Ovary (tissue), 9 donors: ENCODE results near the gene TMCO4. TPM values are rescaled to one million over a fixed set of nuclear protein-coding genes. Genes with fewer than 3 reads are reported as not detected.

Source experiments
- DNase-seq, 5 donors: peaks; one replicate each; pipeline ENCODE4 v3.0.0-alpha.2; 2019 to 2020
- H3K27ac ChIP-seq, 2 donors: fragments of 200-600 bp; one replicate each; pipeline versions ENCODE4 v1.5.1 to v1.8.0; 2019 to 2022
- H3K27me3 ChIP-seq: fragments of 200-600 bp; one replicate; pipeline ENCODE4 v1.8.0; 2022
- H3K36me3 ChIP-seq: fragments of 200-600 bp; sonication (generic); one replicate; pipeline ENCODE4 v1.5.1; 2019
- H3K4me1 ChIP-seq: one replicate; pipeline ENCODE4 v1.8.1; 2013; ENCODE audit warnings: mild to moderate bottlenecking, moderate library complexity; ENCODE audit not compliant: insufficient read depth
- H3K4me3 ChIP-seq: fragments of 200-600 bp; sonication (generic); one replicate; pipeline ENCODE4 v1.5.1; 2017
- H3K9me3 ChIP-seq, 2 donors: fragments of 200-600 bp in 1 of 2; sonication (generic) in 1 of 2; one replicate each; pipeline versions ENCODE4 v1.5.1 to v1.8.1; 2013 to 2019; ENCODE audit warnings: mild to moderate bottlenecking in 1 of 2, moderate library complexity in 1 of 2
- CTCF ChIP-seq, 3 donors: fragments of 450-650 bp in 2 of 3; fragments of 200-600 bp in 1 of 3; IDR thresholded peaks; one replicate each; pipeline versions ENCODE4 v1.5.1 to v1.8.0; 2016 to 2022; ENCODE audit warnings: antibody characterized with exemption in 3 of 3, mild to moderate bottlenecking in 1 of 3
- EP300 ChIP-seq: sonication (generic); formaldehyde crosslinking; IDR thresholded peaks from one replicate; pipeline ENCODE4 v1.6.1; 2017; ENCODE audit warnings: antibody characterized with exemption
- POLR2A ChIP-seq: fragments of 450-650 bp; IDR thresholded peaks from one replicate; pipeline ENCODE4 v1.6.1; 2017; ENCODE audit warnings: antibody characterized with exemption, mild to moderate bottlenecking, moderate library complexity
- WGBS, 3 donors: extraction: QIAGEN DNeasy Blood & Tissue Kit in 1 of 3; methylation state at CpG; one replicate each; pipeline versions ENCODE4 v1.1.5 to v1.1.7; 2013 to 2017; 5-methylcytosine and 5-hydroxymethylcytosine counted together
- intact Hi-C, 4 donors: fragments of 100-400 bp; cut with DNase I; formaldehyde crosslinking; loops; one replicate each; pipeline versions ENCODE4 v1.11.0 to v1.15.1; 2022 to 2023
- polyA plus RNA-seq, 2 donors: library from polyadenylated mRNA; stranded (reverse); fragments of 200-250 nt in 1 of 2; fragments of 350-450 nt in 1 of 2; fragmentation: Illumina TruSeq in 1 of 2; extraction: RNeasy Lipid Tissue Mini Kit (QIAGEN cat#74804) in 1 of 2; gene quantifications; one replicate each; pipeline ENCODE4 v1.2.3, GENCODE V29; 2013 to 2014
- total RNA-seq, 7 donors: library from RNA; depleted of rRNA in 2 of 7; stranded (reverse); fragments of >200 nt in 2 of 7; fragmentation: NEBNext Ultra II Directional in 3 of 7; extraction: Animal tissue kit (Norgen Biotek cat#: 25700) in 3 of 7; gene quantifications; one replicate each; pipeline versions ENCODE4 v1.1.0 to v1.2.4, GENCODE V29; 2016 to 2023
- donor health status: DM: no; HTN: no; CAD: no; lungs with moderate emphysema.
- donor health status: DM: no; HTN: no; CAD: no.
- donor health status: Bipolar disorder and iron deficiency.
- donor health status: DM: yes; HTN: yes; CAD: no.
- donor health status: DM: no; HTN: no; CAD: no.
- donor health status: DM: yes; HTN: yes; CAD: no.

Gene TMCO4
- total and polyA plus RNA-seq, 9 donors = 14.2 to 26.0 (median 21.4) TPM

GRCh38 chr1:19646377-19647319 lies 153.1 kb downstream of the TMCO4 start:
- H3K27me3 ChIP-seq = no peaks in the 10 kb centered on the region
- TF ChIP-seq EP300 (no peak), POLR2A (no peak), CTCF (IDR thresholded peaks at IDR 0.05) (no peak)
- DNase-seq = peak in 2 of 5 donors; percentile 48 to 56
- intact Hi-C loops = loop anchor here (5.0 to 10.0 kb wide), 6 partner anchors 82 to 249 kb away; partner anchors contain the start of gene CAPZB (in 2 of the 4)
- H3K27ac ChIP-seq = peak overlapping the region; percentile 96 to 98
- peaks cover 35% of the 10 kb centered on the region for H3K4me1 ChIP-seq
- WGBS, 3 donors = 23 to 38% (median 32%) methylated on average over 8 to 9 of the region's 9 CpGs
- H3K4me3 ChIP-seq = peak overlapping the region; percentile 65
- H3K36me3 ChIP-seq = no peaks in the 10 kb centered on the region
- H3K9me3 ChIP-seq = no peaks in the 10 kb centered on the region

GRCh38 chr1:19645411-19646251 lies 154.1 kb downstream of the TMCO4 start:
- H3K27ac ChIP-seq = peak overlapping the region; percentile 96 to 98
- no peaks in the 10 kb centered on the region for H3K36me3 ChIP-seq
- DNase-seq = peak; percentile 68 to 79 (median 79)
- intact Hi-C loops = loop anchor here (2.0 to 10.0 kb wide), 7 partner anchors 81 to 255 kb away; partner anchors contain the start of gene CAPZB (in 2 of the 4)
- no peaks in the 10 kb centered on the region for H3K27me3 ChIP-seq
- 3 to 13% (median 6%) methylated on average over 30 of the region's 30 CpGs for WGBS, 3 donors
- H3K9me3 ChIP-seq = no peaks in the 10 kb centered on the region
- H3K4me1 ChIP-seq = peaks cover 31% of the 10 kb centered on the region
- peak overlapping the region; percentile 65 for H3K4me3 ChIP-seq
- TF ChIP-seq EP300 (no peak), CTCF (IDR thresholded peaks at IDR 0.05) (no peak)

- 1% methylated on average over 54 to 71 of the region's 71 CpGs for WGBS, 3 donors
- H3K4me1 ChIP-seq = peaks cover 30% of the 10 kb centered on the region
These were observed 154.9 kb downstream of the TMCO4 start for GRCh38 chr1:19644681-19645410.

More at GRCh38 chr1:19644681-19645410, 154.9 kb downstream of the TMCO4 start:
- Histone ChIP-seq H3K27ac (peak overlapping the region; percentile 96 to 98), H3K36me3 (no peaks in the 10 kb centered on the region), H3K4me3 (peak overlapping the region; percentile 65), H3K9me3 (no peaks in the 10 kb centered on the region), H3K27me3 (no peaks in the 10 kb centered on the region)
- DNase-seq = peak; percentile 36 to 67 (median 58)
- intact Hi-C loops = loop anchor here (1.0 to 10.0 kb wide), 9 partner anchors 48 to 254 kb away; partner anchors contain the start of gene CAPZB (in 2 of the 4)
- TF ChIP-seq POLR2A (peak; percentile 8), CTCF (IDR thresholded peaks at IDR 0.05) (no peak)
